GM21526 (cell line): ENCODE data around the gene ZNF318.

Experiments
- ATAC-seq: cut with Tn5 transposase; IDR thresholded peaks from one replicate; pipeline ENCODE4 v1.9.1; 2021; ENCODE audit warnings: moderate library complexity; ENCODE audit not compliant: unreplicated experiment, low FRiP score

Gene ZNF318

GRCh38 chr6:43287717-43288679 lies 81.4 kb downstream of the ZNF318 start:
- ATAC-seq = no peak

GRCh38 chr6:43286980-43287716 lies 82.3 kb downstream of the ZNF318 start:
- ATAC-seq = no peak

GRCh38 chr6:43286456-43286979 lies 82.9 kb downstream of the ZNF318 start:
- no peak for ATAC-seq
